Measurements from ENCODE around the gene TBC1D5. TPM values are rescaled to one million over a fixed set of nuclear protein-coding genes. Genes with fewer than 3 reads are reported as not detected.
A peak's percentile ranks its signal among the peaks of the same experiment; 100 is the strongest.

TBC1D5 gene
- polyA plus RNA-seq, 5 donors = 36.0 to 55.2 (median 54.0) TPM

DNA sequence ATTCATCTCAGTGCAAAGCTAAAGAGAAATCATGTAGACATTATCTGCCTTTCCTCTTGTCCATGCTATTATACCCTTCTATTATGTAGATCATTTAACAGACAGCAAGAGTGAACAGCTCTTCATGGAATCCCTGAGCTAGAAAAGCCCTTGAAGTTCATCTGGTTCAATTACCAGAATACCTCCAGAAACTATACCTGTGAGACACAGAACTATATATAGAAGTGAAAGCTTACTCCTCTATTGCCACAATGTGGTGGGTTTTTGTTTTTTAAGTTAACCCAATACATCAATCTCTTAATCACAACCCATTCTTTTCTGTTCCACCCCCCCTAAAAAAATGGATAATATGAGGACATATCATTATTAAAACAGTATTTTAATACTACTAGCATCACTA is 510.0 kb downstream of the TBC1D5 start:
- DNase-seq = no peak

GRCh38 chr3:17231537-17232261 is 510.7 kb downstream of the TBC1D5 start:
- no peak for DNase-seq

GRCh38 chr3:17227472-17227871 is 515.0 kb downstream of the TBC1D5 start:
- no peak for DNase-seq

GRCh38 chr3:17221529-17221928 is 520.9 kb downstream of the TBC1D5 start:
- DNase-seq = no peak

GRCh38 chr3:17219593-17219992 is 522.8 kb downstream of the TBC1D5 start:
- no peak for DNase-seq

GRCh38 chr3:17218587-17218986 is 523.8 kb downstream of the TBC1D5 start:
- no peak for DNase-seq

DNA sequence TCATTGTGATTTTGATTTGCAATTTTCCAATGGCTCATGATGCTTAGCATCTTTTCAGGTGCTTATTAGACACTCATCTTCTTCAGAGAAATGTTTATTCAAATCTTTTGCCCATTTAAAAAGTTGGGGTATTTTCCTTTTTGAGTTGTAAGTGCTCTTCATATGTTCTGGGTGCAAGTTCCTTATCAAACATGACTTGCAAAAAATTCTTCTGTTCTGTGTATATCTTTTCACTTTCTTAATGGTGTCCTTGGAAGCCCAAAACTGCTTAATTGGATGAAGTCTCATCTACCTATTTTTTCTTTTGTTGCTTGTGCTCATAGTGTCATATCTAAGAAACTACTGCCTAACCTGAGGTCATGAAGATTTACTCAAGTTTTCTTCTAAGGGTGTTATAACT is 524.8 kb downstream of the TBC1D5 start:
- no peak for DNase-seq

GRCh38 chr3:17213102-17213501 is 529.3 kb downstream of the TBC1D5 start:
- no peak for DNase-seq

DNA sequence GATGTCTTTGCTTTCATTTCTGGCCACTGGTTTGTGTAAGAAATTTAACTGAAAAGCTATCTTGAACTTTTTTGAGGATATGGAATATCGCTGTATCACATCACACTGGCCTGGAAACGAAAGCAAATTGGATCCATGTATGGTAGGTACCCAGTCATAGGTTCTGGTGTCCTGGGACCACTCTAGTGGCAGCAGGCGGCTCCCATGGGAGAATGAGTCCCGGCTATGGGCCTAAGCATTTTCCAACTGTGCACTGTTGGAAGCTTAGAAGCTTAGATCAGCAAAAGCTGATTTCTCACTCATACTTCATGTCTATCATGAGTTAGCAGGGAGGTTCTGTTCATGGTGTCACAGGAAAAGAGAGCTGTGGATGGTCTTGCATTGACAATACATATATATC is 534.5 kb downstream of the TBC1D5 start:
- no peak for DNase-seq

GRCh38 chr3:17207019-17207418 is 535.4 kb downstream of the TBC1D5 start:
- DNase-seq = no peak

DNA sequence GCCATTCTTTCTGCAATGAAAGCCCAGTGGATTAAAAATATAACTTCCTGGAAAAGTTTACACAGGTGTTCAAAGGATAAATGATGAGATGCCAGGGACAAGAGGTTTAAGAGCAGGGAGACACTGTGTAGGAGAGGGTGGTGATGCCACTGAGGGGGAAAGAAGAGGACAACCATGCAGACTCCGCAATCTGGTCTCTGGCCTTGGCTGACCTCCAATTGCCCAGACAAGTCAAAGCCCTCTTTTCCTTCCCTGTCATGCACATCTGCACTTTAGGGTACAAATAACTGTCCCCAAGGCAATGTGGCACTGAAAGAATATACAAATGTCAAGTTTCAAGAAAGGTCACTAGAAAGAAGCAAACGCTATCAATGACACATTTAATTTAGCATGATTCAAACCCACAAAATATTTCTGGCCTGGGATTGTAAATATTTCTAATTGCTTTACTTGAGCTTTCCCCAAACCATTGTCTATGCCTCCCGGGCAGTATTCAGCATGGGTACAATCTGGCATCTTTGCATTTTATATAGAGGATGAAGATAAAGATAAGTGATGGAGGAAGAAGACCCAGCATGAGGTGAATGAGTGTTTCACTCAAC is 538.3 kb downstream of the TBC1D5 start:
- no peak for DNase-seq

DNA sequence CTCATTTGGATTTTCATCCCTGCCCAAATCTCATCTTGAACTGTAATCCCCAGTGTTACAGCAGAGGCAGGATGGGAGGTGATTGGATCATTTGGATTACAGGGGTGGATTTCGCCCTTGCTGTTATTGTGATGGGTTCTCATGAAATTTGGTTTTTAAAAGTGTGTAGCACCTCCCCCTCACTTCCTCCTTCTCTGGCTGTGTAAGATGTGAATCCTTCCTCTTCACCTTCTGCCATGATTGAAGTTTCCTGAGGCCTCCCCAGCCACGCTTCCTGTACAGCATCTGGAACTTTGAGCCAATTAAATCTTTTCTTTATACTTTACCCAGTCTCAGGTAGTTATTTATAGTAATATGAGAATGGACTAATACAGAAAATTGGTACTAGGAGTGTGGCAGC is 540.9 kb downstream of the TBC1D5 start:
- no peak for DNase-seq

DNA sequence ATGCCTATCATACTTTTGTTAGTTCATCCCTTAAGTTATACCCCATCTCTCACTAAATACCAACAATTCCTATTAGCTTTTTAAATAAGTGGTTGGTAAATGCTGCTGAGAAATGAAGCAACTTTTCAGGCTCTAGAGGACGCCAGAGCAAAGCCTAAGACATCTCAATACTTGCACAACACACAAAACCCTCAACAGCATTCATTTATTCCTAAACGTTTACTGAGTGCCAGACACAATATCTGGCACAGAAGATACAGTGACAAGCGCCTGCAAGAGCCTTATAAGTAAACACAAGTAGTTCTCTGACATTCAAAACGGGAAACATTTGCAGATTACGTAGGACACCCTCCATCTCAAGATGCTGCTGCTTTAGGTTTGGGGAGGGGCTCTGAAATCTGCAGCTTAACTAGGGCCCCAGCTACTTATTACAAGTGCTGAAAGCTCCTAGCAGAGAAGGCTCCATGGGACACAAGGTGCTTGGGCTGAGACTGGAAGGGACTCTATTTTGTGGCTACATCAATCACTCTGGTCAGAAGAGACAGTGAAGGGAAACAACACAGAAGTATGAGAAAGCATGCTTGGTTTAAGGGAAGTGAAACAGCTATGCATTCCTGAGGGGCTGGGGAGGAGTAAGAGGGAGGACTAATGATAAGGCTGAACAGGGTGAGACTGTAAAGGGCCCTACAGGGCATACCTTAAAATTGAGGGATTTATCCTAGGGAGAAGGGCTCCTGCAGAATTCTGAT is 546.4 kb downstream of the TBC1D5 start:
- DNase-seq = peak in 1 of 2 donors; percentile 40

- DNase-seq = peak in 1 of 2 donors; percentile 19
These were observed 547.2 kb downstream of the TBC1D5 start for GRCh38 chr3:17195192-17195611.

- no peak for DNase-seq
These were observed 548.3 kb downstream of the TBC1D5 start for GRCh38 chr3:17194116-17194515.

- no peak for DNase-seq
These were observed 549.4 kb downstream of the TBC1D5 start for GRCh38 chr3:17192995-17193394.

DNA sequence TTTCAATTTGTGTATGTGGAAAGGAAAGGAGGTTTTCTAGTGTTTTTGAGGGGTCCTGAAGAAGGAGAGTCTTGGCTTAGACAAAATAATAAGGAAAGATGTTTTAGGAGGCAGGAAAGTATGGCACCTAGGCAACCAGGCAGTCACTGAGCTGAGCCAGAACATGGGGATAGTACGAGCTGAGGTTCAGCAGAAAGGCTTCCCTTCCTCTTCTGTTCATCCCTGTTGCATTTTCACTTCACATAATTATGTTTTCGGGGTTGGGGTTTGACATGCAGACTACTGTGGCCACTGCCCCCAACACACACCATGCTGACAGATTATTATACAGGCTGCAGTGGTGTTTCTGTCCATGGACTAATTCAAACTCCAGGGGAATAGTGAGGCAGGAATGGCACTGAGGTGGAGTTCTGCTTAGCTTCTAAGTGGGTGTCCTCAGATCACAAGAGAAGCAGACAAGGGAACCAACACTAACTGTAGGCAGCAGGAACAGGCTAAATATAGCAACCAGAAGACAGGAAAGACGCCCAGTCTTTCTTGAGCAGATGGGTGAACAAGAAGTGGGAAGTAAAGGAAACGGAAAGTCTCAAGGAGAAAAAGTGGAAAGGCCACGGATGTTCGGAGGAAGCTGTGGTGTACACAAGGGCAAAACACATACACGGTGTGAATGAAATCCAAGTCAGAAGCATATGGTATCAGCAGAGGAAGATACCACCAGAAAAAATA is 551.9 kb downstream of the TBC1D5 start:
- DNase-seq = no peak

DNA sequence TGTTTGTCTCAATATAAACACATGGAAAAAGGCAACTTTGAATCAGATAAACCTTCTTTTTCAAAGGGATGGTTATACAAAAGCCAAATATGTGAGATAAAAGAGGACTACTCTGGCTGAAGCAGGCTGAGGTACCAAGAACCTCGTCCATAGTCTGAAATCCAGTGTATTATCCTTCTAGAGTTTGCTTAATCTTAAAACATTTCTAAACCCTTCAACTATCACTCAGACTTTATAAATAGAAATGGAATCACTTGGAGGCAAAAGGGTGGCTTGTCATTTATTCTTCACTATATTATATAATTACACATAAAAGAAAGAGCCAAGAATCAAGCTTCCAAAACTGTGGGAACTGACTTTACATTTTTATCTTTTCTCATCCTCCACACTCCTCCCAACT is 554.1 kb downstream of the TBC1D5 start:
- no peak for DNase-seq

DNA sequence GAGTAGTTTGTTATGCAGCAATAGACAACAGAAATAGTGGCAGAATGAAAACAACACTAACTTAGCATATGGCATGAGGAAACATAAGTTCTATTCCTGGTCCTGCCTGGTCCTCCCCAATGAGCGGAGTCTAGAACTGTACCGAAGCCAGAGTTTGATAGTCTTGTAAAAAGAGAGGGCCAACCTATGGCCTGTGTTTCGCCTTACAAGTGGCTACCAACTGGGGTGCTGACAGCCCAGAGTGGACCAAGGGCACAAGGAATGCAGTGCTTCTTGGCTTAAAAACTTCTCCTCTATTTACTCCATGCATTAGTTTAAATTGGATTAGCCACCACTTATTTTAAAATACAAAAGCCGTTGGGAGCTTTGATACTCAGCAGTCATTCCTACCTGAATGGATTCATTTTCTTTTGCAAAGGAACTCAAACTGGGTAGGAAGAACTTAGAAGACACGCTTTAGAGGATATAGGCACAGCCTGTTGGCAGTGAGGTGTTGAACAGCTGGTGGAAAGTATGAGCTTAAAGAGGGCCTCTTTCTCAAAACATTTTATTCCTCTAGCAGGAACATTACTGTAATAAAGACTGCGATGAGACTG is 554.7 kb downstream of the TBC1D5 start:
- no peak for DNase-seq

GRCh38 chr3:17183951-17184550 is 558.4 kb downstream of the TBC1D5 start:
- no peak for DNase-seq

GRCh38 chr3:17182166-17182565 is 560.3 kb downstream of the TBC1D5 start:
- no peak for DNase-seq

All from right lung (tissue), 5 donors.